Smooth muscle cell (in vitro differentiated cells): Measurements from ENCODE around the gene APC2. TPM values are rescaled to one million over a fixed set of nuclear protein-coding genes. Genes with fewer than 3 reads are reported as not detected.

Experiments used
- DNase-seq: peaks from one replicate; lab custom pipeline; 2025; ENCODE audit not compliant: unreplicated experiment; lab: John Stamatoyannopoulos, UW
- H2AFZ ChIP-seq: fragments of 200-600 bp; sonication (generic); 2 replicates; pipeline ENCODE4 v1.6.0; 2016; ENCODE audit warnings: antibody characterized with exemption, low read depth, mild to moderate bottlenecking
- H3F3A ChIP-seq: fragments of 200-600 bp; sonication (generic); 2 replicates; pipeline ENCODE4 v1.6.0; 2017; ENCODE audit warnings: antibody characterized with exemption, low read depth
- H3K27ac ChIP-seq: fragments of 200-600 bp; sonication (generic); 2 replicates; pipeline ENCODE4 v1.5.1; 2016; ENCODE audit warnings: low read depth, mild to moderate bottlenecking
- H3K27me3 ChIP-seq: fragments of 200-600 bp; sonication (generic); 2 replicates; pipeline ENCODE4 v1.6.1; 2016; ENCODE audit warnings: low read depth, mild to moderate bottlenecking
- H3K36me3 ChIP-seq: fragments of 200-600 bp; sonication (generic); 2 replicates; pipeline ENCODE4 v1.5.1; 2016; ENCODE audit warnings: low read depth
- H3K4me1 ChIP-seq: fragments of 200-600 bp; sonication (generic); 2 replicates; pipeline ENCODE4 v1.5.1; 2016; ENCODE audit warnings: low read depth
- H3K4me2 ChIP-seq: fragments of 200-600 bp; sonication (generic); 2 replicates; pipeline ENCODE4 v1.6.0; 2016; ENCODE audit warnings: mild to moderate bottlenecking
- H3K4me3 ChIP-seq: fragments of 200-600 bp; sonication (generic); 2 replicates; pipeline ENCODE4 v1.5.1; 2016; ENCODE audit warnings: mild to moderate bottlenecking
- H3K79me2 ChIP-seq: fragments of 200-600 bp; sonication (generic); 2 replicates; pipeline ENCODE4 v1.6.0; 2016; ENCODE audit warnings: low read depth, mild to moderate bottlenecking
- H3K9ac ChIP-seq: fragments of 200-600 bp; sonication (generic); 2 replicates; pipeline ENCODE4 v1.6.0; 2016; ENCODE audit warnings: low read depth
- H3K9me3 ChIP-seq: fragments of 200-600 bp; sonication (generic); replicated peaks from 2 replicates; pipeline ENCODE4 v1.5.1; 2016; ENCODE audit warnings: low read depth
- H4K20me1 ChIP-seq: fragments of 200-600 bp; sonication (generic); 2 replicates; pipeline ENCODE4 v1.6.0; 2016; ENCODE audit warnings: low read depth
- CTCF ChIP-seq: fragments of 200-600 bp; sonication (generic); IDR thresholded peaks from 2 replicates; pipeline ENCODE4 v1.5.1; 2017; ENCODE audit warnings: borderline replicate concordance, mild to moderate bottlenecking, antibody characterized with exemption; ENCODE audit not compliant: insufficient read depth, poor library complexity, severe bottlenecking
- WGBS: methylation state at CpG from one replicate; pipeline ENCODE4 v1.1.7; 2016; ENCODE audit warnings: low lambda C conversion rate; 5-methylcytosine and 5-hydroxymethylcytosine counted together
- polyA plus RNA-seq: library from polyadenylated mRNA; unstranded; fragments of >200 nt; fragmentation: Nextera tagmentation; extraction: Ambion mirVana; gene quantifications from 2 replicates; pipeline ENCODE4 v1.2.1, GENCODE V29; 2016
- total RNA-seq: library from RNA; depleted of rRNA; stranded (reverse); fragments of >200 nt; gene quantifications from 2 replicates; pipeline ENCODE4 v1.2.3, GENCODE V29; 2014

APC2 gene
- total and polyA plus RNA-seq, 2 experiments from 2014 or later = 0.18 to 0.30 TPM

GRCh38 chr19:1401889-1402217, 48.1 kb upstream of the APC2 start:
- H3K9me3 ChIP-seq = no peaks in the 10 kb centered on the region
- H3K27ac ChIP-seq = no peak overlapping the region
- peak overlapping the region; percentile 71 for H3K4me3 ChIP-seq
- WGBS = 81% methylated on average over 11 of the region's 11 CpGs
- peaks cover 10% of the 10 kb centered on the region for H3F3A ChIP-seq
- H3K79me2 ChIP-seq = no peaks in the 10 kb centered on the region
- DNase-seq = no peak
- H2AFZ ChIP-seq = peak overlapping the region; percentile 31
- no peak overlapping the region for H3K9ac ChIP-seq
- H4K20me1 ChIP-seq = no peaks in the 10 kb centered on the region
- H3K4me2 ChIP-seq = peak overlapping the region; percentile 96
- no peak for TF ChIP-seq CTCF
- no peaks in the 10 kb centered on the region for H3K36me3 ChIP-seq
- H3K4me1 ChIP-seq = no peaks in the 10 kb centered on the region
- H3K27me3 ChIP-seq = no peaks in the 10 kb centered on the region

GRCh38 chr19:1402411-1403070, 47.4 kb upstream of the APC2 start:
- Histone ChIP-seq H4K20me1 (no peaks in the 10 kb centered on the region), H2AFZ (no peak overlapping the region), H3K79me2 (no peaks in the 10 kb centered on the region)

GRCh38 chr19:1406774-1407527, 43.0 kb upstream of the APC2 start:
- DNase-seq = peak; percentile 91
- Histone ChIP-seq H2AFZ (peak overlapping the region; percentile 38), H3K36me3 (no peaks in the 10 kb centered on the region), H3K4me1 (peaks cover 13% of the 10 kb centered on the region), H3F3A (peaks cover 11% of the 10 kb centered on the region), H3K79me2 (peaks cover 42% of the 10 kb centered on the region), H3K27ac (peak overlapping the region; percentile 53), H3K4me3 (peak overlapping the region; percentile 95), H4K20me1 (peaks cover 35% of the 10 kb centered on the region), H3K27me3 (no peaks in the 10 kb centered on the region), H3K9ac (no peak overlapping the region), H3K4me2 (peak overlapping the region; percentile 82), H3K9me3 (no peaks in the 10 kb centered on the region)
- under 1% methylated on average over 68 of the region's 72 CpGs for WGBS
- TF ChIP-seq CTCF = peak; percentile 31

More at GRCh38 chr19:1402411-1403070, 47.4 kb upstream of the APC2 start:
- no peaks in the 10 kb centered on the region for H3K27me3 ChIP-seq
- H3K4me3 ChIP-seq = no peak overlapping the region
- no peaks in the 10 kb centered on the region for H3K9me3 ChIP-seq
- no peak overlapping the region for H3K4me2 ChIP-seq
- H3K36me3 ChIP-seq = no peaks in the 10 kb centered on the region
- H3K4me1 ChIP-seq = no peaks in the 10 kb centered on the region
- no peak for DNase-seq
- no peak overlapping the region for H3K9ac ChIP-seq
- no peak for TF ChIP-seq CTCF
- H3F3A ChIP-seq = peaks cover 11% of the 10 kb centered on the region
- H3K27ac ChIP-seq = no peak overlapping the region
- WGBS = 87% methylated on average over 25 of the region's 25 CpGs
